PC-9 (cell line): Measurements from ENCODE around the gene EFCAB13. TPM values are rescaled to one million over a fixed set of nuclear protein-coding genes. Genes with fewer than 3 reads are reported as not detected.
"Not testable (repeated sequence)": the region's sequence is repeated elsewhere in the genome, so short reads cannot be mapped to it uniquely, and the experiment has no call there.

ENCODE experiments used
- BruUV-seq: library from RNA; stranded (reverse); fragments of 400-500 nt; replicated peaks from 2 replicates; lab custom pipeline; 2021; lab: Mats Ljungman, UMichigan
- CTCF ChIA-PET: fragments of 300-600 bp; sonication (Branson Sonifier 250); formaldehyde crosslinking; loops from one replicate; lab custom pipeline; 2022; ENCODE audit warnings: antibody characterized with exemption; lab: Charles Lee
- POLR2A ChIA-PET: fragments of 300-600 bp; sonication (Branson Sonifier 250); formaldehyde crosslinking; loops from one replicate; lab custom pipeline; 2022; ENCODE audit warnings: antibody characterized with exemption; ENCODE audit not compliant: unreplicated experiment; lab: Charles Lee
- DNase-seq, 2 experiments: peaks; one replicate each; pipeline versions ENCODE4 v3.0.0 to v3.0.0-alpha.2; 2015 to 2022; ENCODE audit warnings: mixed read lengths in 1 of 2
- H2AFZ ChIP-seq: fragments of 200-600 bp; sonication (generic); 2 replicates; pipeline ENCODE4 v1.8.1; 2017; ENCODE audit warnings: antibody characterized with exemption
- H3F3A ChIP-seq: fragments of 200-600 bp; sonication (generic); 2 replicates; pipeline ENCODE4 v1.8.1; 2017; ENCODE audit warnings: antibody characterized with exemption, mild to moderate bottlenecking, low read depth; ENCODE audit not compliant: insufficient read depth
- H3K27ac ChIP-seq: fragments of 200-600 bp; sonication (generic); 2 replicates; pipeline ENCODE4 v1.6.1; 2016; ENCODE audit warnings: mixed run types
- H3K27me3 ChIP-seq: fragments of 200-600 bp; sonication (generic); 2 replicates; pipeline ENCODE4 v1.6.1; 2016; ENCODE audit warnings: low read depth, mixed run types; ENCODE audit not compliant: insufficient read depth
- H3K36me3 ChIP-seq: fragments of 200-600 bp; sonication (generic); 2 replicates; pipeline ENCODE4 v1.6.1; 2016; ENCODE audit warnings: low read depth, mixed run types
- H3K4me1 ChIP-seq: fragments of 200-600 bp; sonication (generic); replicated peaks from 2 replicates; pipeline ENCODE4 v1.6.1; 2016; ENCODE audit warnings: mixed run types; ENCODE audit not compliant: insufficient read depth
- H3K4me2 ChIP-seq: fragments of 200-600 bp; sonication (generic); 2 replicates; pipeline ENCODE4 v1.6.1; 2017; ENCODE audit warnings: mixed run types
- H3K4me3 ChIP-seq: fragments of 200-600 bp; sonication (generic); 2 replicates; pipeline ENCODE4 v1.6.1; 2016; ENCODE audit warnings: mixed run types
- H3K79me2 ChIP-seq: fragments of 200-600 bp; sonication (generic); 2 replicates; pipeline ENCODE4 v1.6.1; 2017; ENCODE audit warnings: low read depth, mixed run types
- H3K9me2 ChIP-seq: fragments of 200-600 bp; sonication (generic); 2 replicates; pipeline ENCODE4 v1.8.1; 2017; ENCODE audit warnings: mild to moderate bottlenecking; ENCODE audit not compliant: insufficient read depth
- H3K9me3 ChIP-seq: fragments of 200-600 bp; sonication (generic); 2 replicates; pipeline ENCODE4 v1.8.1; 2016; ENCODE audit warnings: low read depth; ENCODE audit not compliant: insufficient read depth
- H4K20me1 ChIP-seq: fragments of 200-600 bp; sonication (generic); 2 replicates; pipeline ENCODE4 v1.8.1; 2017; ENCODE audit not compliant: insufficient read depth
- EZH2 ChIP-seq: fragments of 200-600 bp; sonication (generic); IDR thresholded peaks from 2 replicates; pipeline ENCODE4 v1.8.0; 2017; ENCODE audit warnings: antibody characterized with exemption, low read depth
- intact Hi-C: fragments of 100-400 bp; cut with micrococcal nuclease; formaldehyde crosslinking; loops from one replicate; pipeline ENCODE4 v1.10.0; 2022; ENCODE audit not compliant: unreplicated experiment
- total RNA-seq: library from RNA; stranded (reverse); gene quantifications from 2 replicates; pipeline ENCODE4 v1.2.3, GENCODE V29; 2021
- TF ChIP-seq, protein P1 (sequence below): fragments of 200-600 bp; sonication (generic); conservative IDR thresholded peaks from 2 replicates; pipeline ENCODE4 v1.6.1; 2017; ENCODE audit warnings: mixed run types, antibody characterized with exemption, mild to moderate bottlenecking, moderate library complexity

The EFCAB13 gene
- total RNA-seq, 1 experiment from 2014 or later, result 3.3 TPM

DNA sequence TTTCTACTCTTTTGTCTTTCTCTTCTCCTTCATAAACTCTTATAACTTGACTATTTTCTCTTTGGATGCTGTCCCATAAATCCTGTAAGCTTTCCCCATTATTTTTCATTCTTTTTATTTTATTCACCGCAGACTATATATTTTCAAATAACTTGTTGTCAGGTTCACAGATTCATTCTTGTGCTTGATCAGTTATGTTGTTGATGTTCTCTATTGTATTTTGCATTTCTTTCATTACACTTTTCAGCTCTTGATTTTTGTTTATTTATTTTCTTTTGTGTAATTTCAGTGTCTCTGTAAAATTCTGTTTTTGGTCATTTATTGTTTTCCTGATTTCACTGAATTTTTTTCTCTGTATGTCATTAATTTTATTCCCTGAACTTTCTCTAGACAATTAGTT is 49.2 kb downstream of the EFCAB13 start:
- Histone ChIP-seq H3K4me1 (peaks cover 16% of the 10 kb centered on the region), H3K27ac (no peak overlapping the region), H3F3A (peaks cover 11% of the 10 kb centered on the region), H3K4me2 (no peak overlapping the region), H3K4me3 (no peak overlapping the region), H3K9me3 (peaks cover 9% of the 10 kb centered on the region; the same call in 1 of the 2 replicates), H3K9me2 (no peaks in the 10 kb centered on the region), H3K36me3 (no peaks in the 10 kb centered on the region), H3K79me2 (no peaks in the 10 kb centered on the region), H3K27me3 (no peaks in the 10 kb centered on the region), H4K20me1 (no peaks in the 10 kb centered on the region), H2AFZ (no peak overlapping the region)
- TF ChIP-seq EZH2, result no peak
- TF ChIP-seq, protein P1, sequence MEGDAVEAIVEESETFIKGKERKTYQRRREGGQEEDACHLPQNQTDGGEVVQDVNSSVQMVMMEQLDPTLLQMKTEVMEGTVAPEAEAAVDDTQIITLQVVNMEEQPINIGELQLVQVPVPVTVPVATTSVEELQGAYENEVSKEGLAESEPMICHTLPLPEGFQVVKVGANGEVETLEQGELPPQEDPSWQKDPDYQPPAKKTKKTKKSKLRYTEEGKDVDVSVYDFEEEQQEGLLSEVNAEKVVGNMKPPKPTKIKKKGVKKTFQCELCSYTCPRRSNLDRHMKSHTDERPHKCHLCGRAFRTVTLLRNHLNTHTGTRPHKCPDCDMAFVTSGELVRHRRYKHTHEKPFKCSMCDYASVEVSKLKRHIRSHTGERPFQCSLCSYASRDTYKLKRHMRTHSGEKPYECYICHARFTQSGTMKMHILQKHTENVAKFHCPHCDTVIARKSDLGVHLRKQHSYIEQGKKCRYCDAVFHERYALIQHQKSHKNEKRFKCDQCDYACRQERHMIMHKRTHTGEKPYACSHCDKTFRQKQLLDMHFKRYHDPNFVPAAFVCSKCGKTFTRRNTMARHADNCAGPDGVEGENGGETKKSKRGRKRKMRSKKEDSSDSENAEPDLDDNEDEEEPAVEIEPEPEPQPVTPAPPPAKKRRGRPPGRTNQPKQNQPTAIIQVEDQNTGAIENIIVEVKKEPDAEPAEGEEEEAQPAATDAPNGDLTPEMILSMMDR, result no peak
- DNase-seq, result no peak
- no TSS peak for BruUV-seq
- intact Hi-C loops, result no loop called here
- ChIA-PET CTCF (no interaction called here), POLR2A (no interaction called here)

DNA sequence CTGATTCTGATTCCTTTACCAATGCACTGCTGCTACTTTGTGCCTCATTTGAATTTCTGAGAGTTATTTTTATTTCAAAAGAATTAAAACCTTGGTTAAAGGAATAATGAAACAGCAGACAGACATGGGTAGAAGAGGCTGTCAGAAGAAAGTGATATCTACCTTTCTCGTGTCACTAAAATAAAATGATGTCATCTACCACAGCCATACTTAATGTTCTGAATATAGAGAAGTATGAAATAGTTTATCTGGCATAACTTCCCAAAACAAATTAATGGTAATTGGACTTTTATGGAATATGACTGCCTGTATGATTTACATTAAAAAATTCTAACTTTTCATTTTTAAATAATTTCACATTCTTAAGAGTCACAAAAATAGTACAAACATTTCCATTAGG is 52.5 kb downstream of the EFCAB13 start:
- H2AFZ ChIP-seq, result no peak overlapping the region
- CTCF ChIA-PET, result no interaction called here
- BruUV-seq, result no TSS peak
- no peaks in the 10 kb centered on the region for H3K79me2 ChIP-seq
- POLR2A ChIA-PET, result no interaction called here
- H3K36me3 ChIP-seq, result no peaks in the 10 kb centered on the region
- no peak overlapping the region for H3K27ac ChIP-seq
- intact Hi-C loops, result no loop called here
- no peaks in the 10 kb centered on the region; the same call in 1 of the 2 replicates for H3F3A ChIP-seq
- H3K4me3 ChIP-seq, result no peak overlapping the region
- no peaks in the 10 kb centered on the region for H4K20me1 ChIP-seq
- no peaks in the 10 kb centered on the region for H3K4me1 ChIP-seq
- no peak for TF ChIP-seq EZH2
- TF ChIP-seq, protein P1, result no peak
- H3K27me3 ChIP-seq, result no peaks in the 10 kb centered on the region
- no peak overlapping the region for H3K4me2 ChIP-seq
- H3K9me2 ChIP-seq, result no peaks in the 10 kb centered on the region
- no peak for DNase-seq
- H3K9me3 ChIP-seq, result peaks cover 13% of the 10 kb centered on the region; the same call in 1 of the 2 replicates

DNA sequence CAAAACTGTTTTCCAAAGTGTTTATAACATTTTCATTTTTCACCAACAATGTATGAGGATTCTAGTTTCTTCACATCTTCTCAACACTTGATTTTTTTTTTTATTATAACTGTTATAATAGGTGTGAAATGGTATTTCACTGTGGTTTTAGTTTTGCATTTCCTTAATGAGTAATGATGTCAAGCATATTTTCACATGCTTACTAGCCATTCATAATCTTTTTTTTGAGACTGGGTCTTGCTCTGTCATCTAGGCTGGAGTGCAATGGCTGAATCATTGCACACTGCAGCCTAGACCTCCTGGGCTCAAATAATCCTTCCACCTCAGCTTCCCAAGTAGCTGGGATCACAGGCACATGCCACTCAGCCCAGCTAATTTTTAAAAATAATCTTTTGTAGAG is 65.1 kb downstream of the EFCAB13 start:
- BruUV-seq, result no TSS peak
- Histone ChIP-seq H4K20me1 (no peaks in the 10 kb centered on the region), H3K27ac (no peak overlapping the region), H3K9me3 (peaks cover 10% of the 10 kb centered on the region; the same call in 1 of the 2 replicates), H3K4me2 (no peak overlapping the region), H2AFZ (no peak overlapping the region), H3K79me2 (no peaks in the 10 kb centered on the region), H3K4me3 (no peak overlapping the region), H3K27me3 (no peaks in the 10 kb centered on the region), H3F3A (no peaks in the 10 kb centered on the region), H3K4me1 (no peaks in the 10 kb centered on the region), H3K9me2 (no peaks in the 10 kb centered on the region), H3K36me3 (no peaks in the 10 kb centered on the region)
- TF ChIP-seq, protein P1, result no peak
- no peak for TF ChIP-seq EZH2
- POLR2A ChIA-PET, result no interaction called here
- CTCF ChIA-PET, result no interaction called here
- intact Hi-C loops, result no loop called here
- no peak for DNase-seq

DNA sequence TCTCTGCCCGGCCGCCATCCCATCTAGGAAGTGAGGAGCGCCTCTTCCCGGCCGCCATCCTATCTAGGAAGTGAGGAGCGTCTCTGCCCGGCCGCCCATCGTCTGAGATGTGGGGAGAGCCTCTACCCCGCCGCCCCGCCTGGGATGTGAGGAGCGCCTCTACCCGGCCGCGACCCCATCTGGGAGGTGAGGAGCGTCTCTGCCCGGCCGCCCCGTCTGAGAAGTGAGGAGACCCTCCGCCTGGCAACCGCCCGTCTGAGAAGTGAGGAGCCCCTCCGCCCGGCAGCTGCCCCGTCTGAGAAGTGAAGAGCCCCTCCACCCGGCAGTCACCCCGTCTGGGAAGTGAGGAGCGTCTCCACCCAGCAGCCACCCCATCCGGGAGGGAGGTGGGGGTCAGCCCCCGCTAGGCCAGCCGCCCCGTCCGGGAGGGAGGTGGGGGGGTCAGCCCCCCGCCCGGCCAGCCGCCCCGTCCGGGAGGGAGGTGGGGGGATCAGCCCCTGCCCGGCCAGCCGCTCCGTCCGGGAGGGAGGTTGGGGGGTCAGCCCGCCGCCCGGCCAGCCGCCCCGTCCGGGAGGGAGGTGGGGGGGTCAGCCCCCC is 73.9 kb downstream of the EFCAB13 start:
- H3K4me3 ChIP-seq, POLR2A ChIA-PET, H3K27me3 ChIP-seq, H3K4me1 ChIP-seq, H3K27ac ChIP-seq, CTCF ChIA-PET, DNase-seq, H2AFZ ChIP-seq, H3K9me3 ChIP-seq, intact Hi-C loops, H3K4me2 ChIP-seq, H3K79me2 ChIP-seq, BruUV-seq, H3K9me2 ChIP-seq, H3F3A ChIP-seq, H3K36me3 ChIP-seq, H4K20me1 ChIP-seq: not testable (repeated sequence)
